NCI-H345 treated with DMSO at 0.1 percent for 48 hours (cell line): Measurements from ENCODE around the gene MYLK2.
"Not testable (repeated sequence)": the region's sequence is repeated elsewhere in the genome, so short reads cannot be mapped to it uniquely, and the experiment has no call there.

Source experiments
- DNase-seq: peaks from one replicate; lab custom pipeline; 2025; ENCODE audit not compliant: unreplicated experiment; lab: John Stamatoyannopoulos, UW

MYLK2 gene

DNA sequence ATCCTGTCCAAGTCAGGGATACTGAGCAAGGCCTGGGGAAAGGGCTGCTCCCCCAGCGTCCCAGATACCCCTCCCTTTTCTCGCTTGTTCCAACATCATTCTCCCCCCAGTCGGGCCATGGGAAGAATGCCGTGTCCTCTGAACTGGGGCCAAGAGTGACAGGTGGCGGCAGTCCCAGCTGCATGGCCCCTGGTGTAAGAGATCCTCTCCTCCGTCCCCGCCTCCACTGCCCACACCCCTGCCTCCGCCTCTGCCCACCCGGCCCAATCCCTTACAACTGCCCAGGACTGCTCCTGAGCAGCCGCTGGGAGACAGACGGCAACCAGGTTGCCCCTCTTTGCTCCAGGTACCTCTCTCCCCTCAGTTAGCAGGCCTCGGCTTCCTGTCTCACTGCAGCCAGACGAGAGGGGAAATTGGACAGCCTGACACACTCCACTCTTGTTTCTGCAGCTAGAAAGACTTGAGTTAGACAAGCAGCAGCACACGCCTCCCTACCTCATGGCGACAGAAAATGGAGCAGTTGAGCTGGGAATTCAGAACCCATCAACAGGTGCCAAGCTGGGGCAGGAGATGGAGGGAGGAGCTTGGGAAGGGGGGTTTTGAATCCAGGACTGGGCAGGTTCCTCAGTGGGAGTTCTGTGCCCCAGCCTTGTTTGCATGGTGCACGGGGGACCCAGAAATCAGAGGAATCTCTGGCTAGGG is at the start of gene MYLK2:
MYLK2 (plus strand) TSS at position 274 of the 702 bp plus-strand sequence; CDS start at position 499, 225 bp downstream.
- DNase-seq: no peak

DNA sequence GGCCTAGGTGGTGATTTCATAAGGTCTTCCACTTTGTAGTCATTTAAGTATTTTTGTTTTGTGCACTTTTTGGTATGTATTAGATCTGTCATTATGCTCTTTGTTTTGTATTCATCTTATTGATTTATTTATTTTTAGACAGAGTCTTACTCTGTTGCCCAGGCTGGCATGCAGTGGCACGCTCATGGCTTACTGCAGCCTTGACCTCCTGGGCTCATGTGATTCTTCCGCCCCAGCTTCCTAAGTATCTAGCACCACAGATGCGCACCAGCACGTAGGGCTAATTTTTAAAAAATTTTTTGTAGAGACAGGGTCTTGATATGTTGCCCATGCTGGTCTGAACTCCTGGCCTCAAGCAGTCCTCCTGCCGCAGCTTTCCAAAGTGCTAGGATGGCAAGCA is 49.5 kb upstream of the MYLK2 start:
- no peak for DNase-seq

DNA sequence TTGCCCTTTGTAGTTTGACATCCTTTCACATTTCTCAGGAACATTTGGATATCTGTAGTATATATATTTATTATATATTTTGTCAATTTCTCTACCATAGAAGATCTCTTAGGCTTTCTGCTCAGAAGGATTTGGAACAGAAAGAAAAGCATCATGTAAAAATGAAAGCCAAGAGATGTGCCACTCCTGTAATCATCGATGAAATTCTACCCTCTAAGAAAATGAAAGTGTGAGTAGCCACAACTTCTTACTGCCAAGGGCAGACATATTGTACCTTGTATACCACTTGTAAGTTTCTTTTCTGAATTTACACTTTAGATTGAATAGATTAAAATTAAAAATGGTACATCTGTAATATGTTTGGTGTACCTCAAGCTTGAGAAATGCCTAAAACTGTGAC is 48.9 kb upstream of the MYLK2 start:
- no peak for DNase-seq

DNA sequence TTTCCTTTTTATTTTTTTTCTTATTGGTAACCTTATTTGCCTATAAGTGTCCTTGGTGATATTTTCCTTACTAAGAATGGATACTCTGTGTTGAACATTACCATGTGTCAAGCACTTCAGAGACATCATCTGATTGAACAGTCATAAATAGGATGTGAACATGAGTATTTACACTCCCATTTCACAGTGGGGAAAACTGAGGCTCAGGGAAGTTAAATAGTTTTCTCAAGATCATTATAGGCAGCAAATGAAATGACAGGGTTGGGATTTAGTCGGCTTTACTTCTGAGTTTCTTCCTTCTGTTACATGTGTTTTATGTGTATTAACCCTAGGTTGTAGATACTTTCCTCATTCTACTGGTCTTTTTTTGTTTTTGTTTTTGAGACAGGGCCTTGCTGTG is 44.7 kb upstream of the MYLK2 start:
- DNase-seq: no peak

DNA sequence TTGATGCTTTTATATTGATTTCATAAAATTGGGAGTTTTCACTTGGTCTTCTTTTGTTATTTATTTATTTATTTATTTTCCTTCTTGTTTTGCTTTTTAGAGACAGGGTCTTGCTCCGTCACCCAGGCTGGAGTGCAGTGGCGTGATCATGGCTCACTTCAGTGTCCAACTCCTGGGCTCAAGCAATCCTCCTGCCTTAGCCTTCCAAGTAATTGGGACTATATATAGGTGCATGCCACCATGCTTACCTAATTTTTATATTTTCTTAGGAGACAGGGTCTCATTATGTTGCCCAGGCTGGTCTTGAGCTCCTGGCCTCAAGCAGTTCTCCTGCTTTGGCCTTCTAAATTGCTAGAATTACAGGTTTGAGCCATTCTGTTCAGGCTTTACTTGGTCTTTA is 38.3 kb upstream of the MYLK2 start:
- DNase-seq: no peak

DNA sequence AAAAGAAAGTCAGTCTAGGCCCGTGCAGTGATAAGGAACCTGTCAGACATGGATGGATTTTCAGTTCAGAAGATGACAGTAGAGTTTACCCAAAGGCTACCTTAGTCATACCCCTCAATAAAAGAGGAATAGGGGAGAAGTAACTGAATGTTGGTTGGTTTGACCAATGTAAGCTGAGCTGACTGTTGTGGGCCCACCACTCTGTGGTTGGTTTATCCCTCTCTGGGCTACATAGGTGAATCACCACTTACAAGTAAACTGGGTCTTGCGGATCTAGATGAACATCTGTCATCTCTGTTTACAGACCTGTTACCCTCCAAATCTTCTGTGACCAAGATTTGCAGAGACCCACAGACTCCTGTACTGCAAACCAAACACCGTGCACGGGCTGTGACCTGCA is 37.2 kb upstream of the MYLK2 start:
- DNase-seq: no peak

DNA sequence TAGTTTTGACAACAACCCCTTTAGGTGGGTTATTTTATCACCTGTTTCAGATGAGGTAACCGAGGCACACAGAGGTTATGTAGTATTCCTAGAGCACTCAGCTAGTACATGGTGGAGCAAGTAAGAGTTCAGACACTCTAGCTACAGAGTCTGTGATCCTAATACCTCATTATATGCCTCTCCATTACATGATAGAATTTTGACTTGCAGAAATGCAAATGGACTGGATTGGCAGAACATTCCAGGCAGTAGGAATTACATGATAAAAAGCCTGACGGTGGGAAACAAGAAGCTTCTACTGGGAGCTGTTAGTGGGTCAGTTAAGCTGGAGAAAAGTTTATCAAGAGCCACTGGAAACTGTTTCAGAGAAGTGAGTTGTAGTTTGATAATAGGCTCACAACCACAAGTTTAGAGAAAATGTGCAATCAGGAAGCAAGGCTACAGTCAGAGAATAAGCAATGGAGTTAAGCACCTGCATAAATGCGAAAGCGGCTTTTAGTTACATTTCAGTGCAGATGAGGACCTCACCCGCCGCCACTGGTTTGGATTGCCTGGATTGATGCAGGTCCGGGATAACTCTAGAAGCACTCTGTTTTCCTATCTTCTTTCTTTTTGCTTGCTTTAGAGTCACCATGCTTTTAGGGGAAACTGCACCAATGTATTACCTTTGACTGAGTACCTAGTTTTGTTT is 34.7 kb upstream of the MYLK2 start:
- DNase-seq: no peak

DNA sequence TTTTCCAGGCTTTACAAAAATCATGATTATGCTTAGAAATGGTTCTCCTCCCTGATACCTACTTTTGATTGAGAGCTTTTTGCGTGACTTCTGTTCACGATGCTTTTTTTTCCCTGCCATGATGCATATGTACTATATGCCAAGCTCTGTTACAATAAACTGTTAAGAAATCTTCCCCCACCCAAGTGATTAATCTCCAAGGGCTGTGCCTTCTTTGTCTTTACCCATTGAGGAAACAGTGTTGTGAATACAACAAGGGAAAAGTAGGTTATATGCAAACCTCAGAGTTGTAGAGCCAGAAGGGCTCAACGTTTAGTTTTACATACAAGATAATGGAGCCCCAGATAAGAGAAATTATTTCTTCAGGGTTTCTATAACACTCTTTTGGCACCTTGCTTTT is 34.1 kb upstream of the MYLK2 start:
- DNase-seq: no peak

DNA sequence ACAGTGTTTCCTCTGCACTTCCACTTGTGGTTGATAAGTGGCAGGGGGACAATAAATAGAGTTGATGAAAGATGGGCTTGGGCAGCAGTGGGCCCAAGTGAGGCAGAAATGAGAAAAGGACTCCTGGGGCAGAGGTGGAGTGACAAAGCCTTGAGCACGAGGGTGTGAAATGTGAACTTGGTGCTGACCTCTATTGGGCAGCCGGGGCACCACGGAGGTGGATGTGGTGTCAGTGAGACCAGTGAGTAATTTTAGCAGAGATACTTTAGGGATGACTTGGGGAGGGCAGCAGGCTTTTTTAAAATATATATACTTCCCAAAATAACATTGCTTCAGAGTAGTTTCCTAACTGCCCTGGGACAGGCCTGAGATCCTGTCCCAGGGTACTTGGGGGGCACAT is 30.6 kb upstream of the MYLK2 start:
- DNase-seq: no peak

DNA sequence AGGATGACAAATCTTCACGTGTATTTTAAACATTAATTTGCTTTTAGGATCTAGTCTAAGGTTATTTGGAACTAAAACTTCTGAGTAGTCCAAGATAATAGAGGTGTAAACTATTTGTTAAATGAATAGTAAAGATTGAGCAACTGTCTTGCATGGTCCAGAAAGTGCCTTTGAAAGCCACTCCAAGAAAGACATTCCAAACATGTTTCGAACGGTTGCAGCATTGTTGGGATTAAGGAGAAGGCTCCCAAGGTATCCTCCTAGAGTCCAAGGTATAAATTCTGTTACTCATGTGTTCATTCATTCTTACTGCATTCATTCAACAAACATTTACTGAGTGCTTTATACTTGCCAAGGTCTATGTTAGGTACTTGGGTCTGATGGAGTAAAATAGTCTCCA is 28.8 kb upstream of the MYLK2 start:
- no peak for DNase-seq

DNA sequence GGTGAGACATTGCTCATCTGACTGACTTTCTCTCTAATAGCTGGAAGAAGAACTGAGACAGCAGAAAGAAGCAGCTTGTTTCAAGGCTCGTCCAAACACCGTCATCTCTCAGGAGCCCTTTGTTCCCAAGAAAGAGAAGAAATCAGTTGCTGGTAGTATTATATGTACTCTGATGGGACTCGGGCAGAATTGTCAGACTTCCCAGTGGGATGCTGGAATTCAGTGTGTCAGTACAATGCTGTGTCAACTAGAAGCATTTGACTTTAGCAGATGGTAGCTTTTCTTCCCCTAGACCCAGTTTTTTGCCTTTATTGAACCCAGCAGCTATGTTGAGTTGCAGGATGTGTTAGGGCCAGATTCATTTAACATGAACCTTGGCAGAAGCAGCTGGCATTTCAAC is 21.8 kb upstream of the MYLK2 start:
- no peak for DNase-seq

DNA sequence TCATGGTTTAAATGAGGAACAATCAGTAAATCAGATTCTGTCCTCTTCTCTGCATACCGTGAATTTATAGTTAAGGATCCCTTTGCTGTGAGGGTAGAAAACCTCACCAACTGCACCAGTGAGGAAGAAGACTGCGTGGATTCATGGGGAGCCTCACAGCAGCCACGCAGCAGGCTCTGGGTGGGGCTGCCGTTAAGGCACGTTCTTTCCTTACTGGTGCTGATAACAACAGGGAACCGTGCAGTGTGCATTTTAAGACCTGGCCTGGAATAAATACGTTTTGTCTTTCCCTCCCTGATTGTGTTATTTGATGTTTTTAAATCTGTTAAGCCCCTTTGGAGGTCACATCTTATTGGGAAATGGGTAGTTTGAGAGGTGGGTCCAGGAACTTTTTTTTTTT is 17.6 kb upstream of the MYLK2 start:
- no peak for DNase-seq

DNA sequence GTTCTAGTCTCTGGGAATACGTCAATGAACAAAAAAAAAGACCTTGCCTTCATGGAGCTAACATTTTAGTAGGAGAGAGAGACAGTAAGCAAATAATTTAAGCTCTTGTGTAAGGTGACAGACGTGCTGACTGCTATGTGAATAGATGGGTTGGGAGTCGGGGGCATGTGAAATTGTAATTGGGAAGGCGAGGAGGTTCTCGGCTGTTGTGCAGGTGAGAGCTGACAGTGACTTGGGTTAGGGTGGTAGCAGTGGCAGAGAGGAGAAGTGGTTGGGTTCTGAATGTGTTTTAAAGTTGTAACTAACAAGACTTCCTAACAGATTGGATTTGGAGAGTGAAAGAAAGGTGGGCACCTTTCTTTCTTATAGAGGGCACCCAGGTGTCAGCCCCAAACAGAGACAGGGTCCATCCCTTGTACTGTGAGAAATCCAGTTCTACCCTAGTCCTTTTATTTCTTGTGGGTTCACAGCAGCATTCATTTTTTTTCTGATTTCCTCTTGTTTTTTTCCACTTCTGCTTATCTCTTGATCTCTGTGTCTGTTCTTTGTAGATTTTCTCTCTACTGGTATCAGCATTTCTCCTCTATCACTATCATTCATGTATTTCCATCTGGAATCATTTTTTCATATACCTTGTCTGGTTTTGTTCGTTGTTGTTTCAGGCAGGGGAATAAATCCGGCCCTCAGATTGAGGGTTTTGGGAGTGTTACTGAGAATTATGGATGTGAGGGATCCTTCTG is 15.4 kb upstream of the MYLK2 start:
- DNase-seq: no peak

DNA sequence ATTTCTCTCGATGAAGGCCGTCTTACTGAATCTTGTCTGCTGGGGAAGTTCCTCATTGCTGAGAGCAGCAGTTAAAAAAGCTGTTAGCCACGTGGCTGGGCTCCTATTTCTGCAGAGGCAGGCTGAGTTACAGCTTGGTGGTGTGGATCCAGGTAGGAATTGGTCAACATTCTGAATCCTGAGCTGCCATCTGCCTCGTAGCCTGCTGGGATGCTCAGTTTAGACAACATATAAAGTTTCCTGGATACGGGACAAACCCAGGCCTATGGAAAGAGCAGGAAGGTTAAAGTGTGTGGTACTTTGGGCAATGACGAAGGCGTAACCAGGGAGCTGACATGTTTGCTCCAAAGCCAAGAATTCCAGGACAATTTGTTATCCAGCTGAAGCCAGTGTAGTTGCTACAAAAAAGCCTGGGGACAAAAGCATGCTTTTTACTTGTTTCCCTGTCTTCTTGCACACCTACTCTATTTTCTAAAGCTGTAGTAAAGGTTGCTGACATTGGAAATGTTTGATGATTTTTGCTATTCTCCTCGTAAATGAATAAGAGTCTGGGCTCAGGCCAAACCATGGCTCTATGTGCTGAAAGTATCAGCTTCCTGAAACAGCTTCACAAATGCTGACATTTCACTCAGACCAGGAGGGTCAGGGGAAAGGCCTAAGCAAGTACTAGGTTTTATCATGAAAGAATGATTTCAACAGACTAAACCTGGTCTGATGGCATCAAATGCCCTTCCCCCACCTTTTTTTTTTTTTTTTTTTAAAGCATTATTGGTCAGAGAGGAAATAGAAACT is 12.4 kb upstream of the MYLK2 start:
- DNase-seq: no peak

DNA sequence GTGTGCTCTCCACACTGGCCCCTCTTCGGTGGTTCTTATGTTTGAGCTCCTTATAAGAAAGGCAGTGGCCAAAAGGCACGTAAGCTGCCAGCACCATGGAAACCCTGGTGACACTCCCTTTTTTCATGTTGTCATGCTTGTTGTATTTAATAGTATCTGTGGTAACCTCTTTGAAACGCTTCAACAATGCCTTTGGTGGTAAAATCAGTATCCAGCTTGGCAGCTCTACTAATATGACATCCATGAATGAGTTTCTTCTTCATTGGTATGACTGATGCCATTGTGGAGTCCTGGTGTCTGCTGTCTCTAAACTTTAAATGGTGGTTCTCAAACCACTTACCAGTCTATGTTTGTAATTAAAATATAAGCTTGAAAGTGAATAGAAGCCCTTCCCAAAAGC is 10.7 kb upstream of the MYLK2 start:
- DNase-seq: no peak

DNA sequence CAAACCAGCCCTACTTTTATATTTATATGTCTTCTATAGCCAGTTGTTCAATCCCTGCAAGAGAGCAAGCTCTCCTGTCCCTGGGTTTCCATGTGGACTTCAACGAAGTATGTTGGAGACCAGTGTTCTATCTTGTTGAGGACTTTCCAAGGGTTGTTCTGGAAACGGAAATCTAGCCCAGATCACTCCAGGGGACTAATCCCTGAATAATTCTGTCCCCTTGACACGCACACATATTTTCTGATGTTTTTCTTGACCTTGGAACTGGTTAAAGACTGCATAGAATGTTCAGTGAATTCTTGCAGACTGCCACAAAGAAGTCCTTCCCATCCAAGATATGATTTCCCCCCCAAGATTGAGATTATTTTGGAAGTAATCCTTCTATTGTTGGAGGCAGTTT is 9.5 kb upstream of the MYLK2 start:
- DNase-seq: no peak

DNA sequence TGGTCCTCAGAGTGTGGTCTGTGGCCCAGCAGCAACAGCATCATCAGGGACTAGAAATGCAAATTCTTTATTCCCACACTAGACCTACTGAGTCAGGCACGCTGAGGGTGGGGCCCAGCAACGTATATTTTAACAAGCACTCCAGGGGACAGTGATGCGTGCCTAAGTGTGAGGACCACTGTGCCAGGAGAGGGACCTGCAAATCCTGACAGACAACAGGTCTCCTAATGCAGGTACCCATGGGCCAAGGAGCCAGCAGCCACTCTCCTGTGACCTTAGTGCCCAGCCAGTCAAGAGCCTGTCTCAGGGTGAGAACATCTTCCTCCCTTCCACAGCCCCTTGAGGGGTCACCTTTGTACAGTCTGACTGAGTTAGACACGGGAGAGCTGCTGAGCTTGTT is 8.0 kb upstream of the MYLK2 start:
- no peak for DNase-seq

DNA sequence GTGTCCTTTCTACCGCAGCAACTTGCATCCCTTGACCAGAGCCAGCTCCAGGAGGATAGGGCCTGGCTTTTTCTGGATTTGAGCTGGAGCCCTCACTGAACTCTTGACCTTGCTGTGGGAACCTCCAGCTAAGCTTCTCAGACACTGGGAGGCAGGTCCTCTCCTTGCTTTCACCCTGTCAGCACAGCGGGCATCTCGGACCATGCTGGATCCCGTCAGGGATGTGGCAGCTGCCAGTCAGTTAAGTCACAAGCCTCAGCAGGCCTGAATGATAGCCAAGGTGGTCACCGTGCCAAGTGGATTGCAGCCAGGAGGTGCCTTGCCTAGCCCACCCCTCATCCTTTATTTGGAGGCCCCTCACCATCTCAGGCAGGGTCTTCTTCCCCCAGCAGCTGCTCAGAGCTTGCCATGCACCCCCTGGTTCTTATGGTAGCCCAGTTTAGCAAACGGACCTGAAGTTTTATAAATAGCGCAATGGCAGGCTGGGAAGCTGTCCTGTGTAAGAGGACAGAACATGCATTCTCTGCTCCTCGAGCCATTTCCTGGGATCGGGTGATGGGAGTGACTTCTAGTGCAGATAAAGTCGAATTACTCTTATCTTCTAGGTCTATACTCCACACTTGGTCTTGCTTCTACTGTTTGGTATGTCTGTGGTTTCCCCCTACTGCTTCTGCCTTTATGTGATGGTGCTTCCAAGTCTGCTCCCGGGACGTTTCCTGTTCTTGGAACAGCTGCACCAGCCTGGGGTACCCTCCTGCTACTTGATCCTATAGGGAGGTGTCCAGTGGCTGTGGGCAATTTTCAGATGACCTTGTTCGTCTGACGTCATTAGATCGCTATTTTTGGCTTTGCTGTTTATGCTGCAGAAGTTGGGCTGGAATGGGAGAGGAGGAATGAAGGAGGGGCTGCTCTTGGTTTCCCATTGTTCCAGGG is 7.1 kb upstream of the MYLK2 start:
- no peak for DNase-seq

DNA sequence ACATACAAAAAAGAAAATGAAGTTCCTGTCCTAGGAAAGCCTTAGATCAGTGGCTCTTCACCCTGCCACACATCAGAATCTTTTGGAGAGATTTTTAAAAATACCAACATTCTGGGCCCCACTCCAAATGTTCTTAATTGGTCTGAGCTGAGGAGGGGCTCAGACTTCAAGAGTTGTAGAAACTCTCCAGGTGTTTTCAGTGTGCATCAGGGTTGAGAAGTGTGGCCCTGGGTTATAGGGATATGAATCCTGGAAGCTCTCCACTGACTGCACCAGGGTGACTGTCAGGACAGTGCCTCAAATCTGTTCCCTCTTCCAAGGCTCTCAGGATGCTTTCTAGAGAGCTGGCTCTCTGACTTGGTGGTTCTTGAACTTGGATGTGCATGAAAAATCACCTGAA is 5.5 kb upstream of the MYLK2 start:
- DNase-seq: no peak

DNA sequence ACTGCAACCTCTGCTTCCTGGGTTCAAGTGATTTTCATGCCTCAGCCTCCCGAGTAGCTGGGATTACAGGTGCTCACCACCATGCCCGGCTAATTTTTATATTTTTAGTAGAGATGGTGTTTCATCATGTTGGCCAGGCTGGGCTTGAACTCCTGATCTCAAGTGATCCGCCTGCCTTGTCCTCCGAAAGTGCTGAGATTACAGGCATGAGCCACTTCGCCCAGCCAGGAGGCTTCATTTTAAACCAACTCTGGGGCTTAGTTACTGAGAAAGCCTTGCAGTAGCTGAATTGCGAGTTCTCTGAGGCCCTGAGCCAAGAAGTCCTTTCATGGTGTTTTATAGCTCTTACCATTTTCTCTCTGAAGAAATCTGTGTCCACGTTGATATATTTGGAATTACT is 5.0 kb upstream of the MYLK2 start:
- DNase-seq: not testable (repeated sequence)
